ENCODE data around the gene TMEM128. TPM values are rescaled to one million over a fixed set of nuclear protein-coding genes. Genes with fewer than 3 reads are reported as not detected.

TMEM128 gene
- total and polyA plus RNA-seq, 2 of the 13 experiments (the other 11 are each of a cell fraction or from before 2014, with no cell fraction given): 19.4 to 27.9 TPM

DNA sequence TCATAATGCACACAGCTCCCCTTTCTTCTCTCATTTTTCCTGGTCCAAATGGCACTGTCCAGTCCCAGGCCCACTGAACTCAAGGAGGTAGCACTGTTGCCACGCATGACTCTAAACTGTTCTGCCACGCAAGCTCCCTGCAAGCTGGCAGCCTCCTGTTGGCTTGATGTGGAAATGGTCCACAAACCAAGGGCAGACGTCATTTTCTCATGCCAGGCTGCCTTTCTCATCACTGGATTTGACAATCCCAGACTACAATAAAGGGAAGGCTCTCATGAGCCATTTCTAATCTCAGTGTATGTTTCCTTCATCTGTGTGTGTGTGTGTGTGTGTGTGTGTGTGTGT is 43.6 kb downstream of the TMEM128 start (continued):
- TF ChIP-seq, protein P1, sequence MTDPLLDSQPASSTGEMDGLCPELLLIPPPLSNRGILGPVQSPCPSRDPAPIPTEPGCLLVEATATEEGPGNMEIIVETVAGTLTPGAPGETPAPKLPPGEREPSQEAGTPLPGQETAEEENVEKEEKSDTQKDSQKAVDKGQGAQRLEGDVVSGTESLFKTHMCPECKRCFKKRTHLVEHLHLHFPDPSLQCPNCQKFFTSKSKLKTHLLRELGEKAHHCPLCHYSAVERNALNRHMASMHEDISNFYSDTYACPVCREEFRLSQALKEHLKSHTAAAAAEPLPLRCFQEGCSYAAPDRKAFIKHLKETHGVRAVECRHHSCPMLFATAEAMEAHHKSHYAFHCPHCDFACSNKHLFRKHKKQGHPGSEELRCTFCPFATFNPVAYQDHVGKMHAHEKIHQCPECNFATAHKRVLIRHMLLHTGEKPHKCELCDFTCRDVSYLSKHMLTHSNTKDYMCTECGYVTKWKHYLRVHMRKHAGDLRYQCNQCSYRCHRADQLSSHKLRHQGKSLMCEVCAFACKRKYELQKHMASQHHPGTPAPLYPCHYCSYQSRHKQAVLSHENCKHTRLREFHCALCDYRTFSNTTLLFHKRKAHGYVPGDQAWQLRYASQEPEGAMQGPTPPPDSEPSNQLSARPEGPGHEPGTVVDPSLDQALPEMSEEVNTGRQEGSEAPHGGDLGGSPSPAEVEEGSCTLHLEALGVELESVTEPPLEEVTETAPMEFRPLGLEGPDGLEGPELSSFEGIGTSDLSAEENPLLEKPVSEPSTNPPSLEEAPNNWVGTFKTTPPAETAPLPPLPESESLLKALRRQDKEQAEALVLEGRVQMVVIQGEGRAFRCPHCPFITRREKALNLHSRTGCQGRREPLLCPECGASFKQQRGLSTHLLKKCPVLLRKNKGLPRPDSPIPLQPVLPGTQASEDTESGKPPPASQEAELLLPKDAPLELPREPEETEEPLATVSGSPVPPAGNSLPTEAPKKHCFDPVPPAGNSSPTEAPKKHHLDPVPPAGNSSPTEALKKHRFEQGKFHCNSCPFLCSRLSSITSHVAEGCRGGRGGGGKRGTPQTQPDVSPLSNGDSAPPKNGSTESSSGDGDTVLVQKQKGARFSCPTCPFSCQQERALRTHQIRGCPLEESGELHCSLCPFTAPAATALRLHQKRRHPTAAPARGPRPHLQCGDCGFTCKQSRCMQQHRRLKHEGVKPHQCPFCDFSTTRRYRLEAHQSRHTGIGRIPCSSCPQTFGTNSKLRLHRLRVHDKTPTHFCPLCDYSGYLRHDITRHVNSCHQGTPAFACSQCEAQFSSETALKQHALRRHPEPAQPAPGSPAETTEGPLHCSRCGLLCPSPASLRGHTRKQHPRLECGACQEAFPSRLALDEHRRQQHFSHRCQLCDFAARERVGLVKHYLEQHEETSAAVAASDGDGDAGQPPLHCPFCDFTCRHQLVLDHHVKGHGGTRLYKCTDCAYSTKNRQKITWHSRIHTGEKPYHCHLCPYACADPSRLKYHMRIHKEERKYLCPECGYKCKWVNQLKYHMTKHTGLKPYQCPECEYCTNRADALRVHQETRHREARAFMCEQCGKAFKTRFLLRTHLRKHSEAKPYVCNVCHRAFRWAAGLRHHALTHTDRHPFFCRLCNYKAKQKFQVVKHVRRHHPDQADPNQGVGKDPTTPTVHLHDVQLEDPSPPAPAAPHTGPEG (CRISPR knock-in tag; IDR thresholded peaks at IDR 0.05): no peak
- TF ChIP-seq ZMYM2 (CRISPR knock-in tag; IDR thresholded peaks at IDR 0.05) (no peak), HNRNPL (IDR thresholded peaks at IDR 0.05; ENCODE audit: low read depth, low read length) (no peak), IRF1 (CRISPR knock-in tag; IDR thresholded peaks at IDR 0.05; ENCODE audit: low read depth) (no peak), RERE (CRISPR knock-in tag; IDR thresholded peaks at IDR 0.05; ENCODE audit: low read depth) (no peak)

Data from HepG2 (cell line).